CD4-positive, CD25-positive, alpha-beta regulatory T cell (primary cell): ENCODE results near the gene AFF3. TPM values are rescaled to one million over a fixed set of nuclear protein-coding genes. Genes with fewer than 3 reads are reported as not detected.

Source experiments
- ATAC-seq, 2 donors: fragments of 150-1000 bp; cut with Tn5 transposase; one replicate each; pipeline ENCODE4 v1.10.0; 2021; ENCODE audit warnings: low read depth in 2 of 2, moderate number of reproducible peaks in 2 of 2, moderate library complexity in 1 of 2
- DNase-seq, 3 donors: peaks; one replicate each; pipeline versions ENCODE4 v3.0.0 to v3.0.0-alpha.2; 2012 to 2022; ENCODE audit warnings: mixed read lengths in 1 of 3
- H3K27ac ChIP-seq: one replicate; pipeline ENCODE4 v1.7.0; 2013; ENCODE audit warnings: mild to moderate bottlenecking, low read length; ENCODE audit not compliant: insufficient read depth, poor library complexity, severe bottlenecking
- H3K27me3 ChIP-seq: one replicate; pipeline ENCODE4 v1.7.0; 2013; ENCODE audit warnings: low read length; ENCODE audit not compliant: control insufficient read depth, insufficient read depth
- H3K36me3 ChIP-seq: one replicate; pipeline ENCODE4 v1.7.0; 2013; ENCODE audit warnings: mild to moderate bottlenecking, low read length, moderate library complexity; ENCODE audit not compliant: control insufficient read depth, insufficient read depth
- H3K4me1 ChIP-seq: 2 replicates; pipeline ENCODE4 v1.7.0; 2013; ENCODE audit warnings: mild to moderate bottlenecking, low read length; ENCODE audit not compliant: insufficient read depth, control insufficient read depth, poor library complexity, severe bottlenecking
- H3K4me3 ChIP-seq: one replicate; pipeline ENCODE4 v1.7.0; 2013; ENCODE audit warnings: low read depth, mild to moderate bottlenecking, low read length, moderate library complexity
- H3K9me3 ChIP-seq, 2 experiments: 1 replicate in 1 of 2; 2 replicates in 1 of 2; pipeline ENCODE4 v1.7.0; 2013; ENCODE audit warnings: low read length in 2 of 2, mild to moderate bottlenecking in 1 of 2, moderate library complexity in 1 of 2; ENCODE audit not compliant: control insufficient read depth in 2 of 2
- H3K27ac Mint-ChIP-seq, 3 donors: one replicate each; pipeline ENCODE4 v1.8.0; 2020 to 2022; ENCODE audit warnings: mild to moderate bottlenecking in 3 of 3, mixed read lengths in 3 of 3, moderate library complexity in 2 of 3
- H3K27me3 Mint-ChIP-seq: one replicate; pipeline ENCODE4 v1.8.0; 2022; ENCODE audit warnings: mild to moderate bottlenecking, mixed read lengths
- H3K36me3 Mint-ChIP-seq: one replicate; pipeline ENCODE4 v1.8.0; 2020; ENCODE audit warnings: mixed read lengths
- H3K4me1 Mint-ChIP-seq, 4 donors: one replicate each; pipeline ENCODE4 v1.8.0; 2020 to 2022; ENCODE audit warnings: mixed read lengths in 4 of 4, mild to moderate bottlenecking in 1 of 4
- H3K4me3 Mint-ChIP-seq, 4 donors: one replicate each; pipeline ENCODE4 v1.8.0; 2020 to 2022; ENCODE audit warnings: mild to moderate bottlenecking in 4 of 4, mixed read lengths in 4 of 4, moderate library complexity in 3 of 4
- H3K9me3 Mint-ChIP-seq, 7 donors: one replicate each; pipeline ENCODE4 v1.8.0; 2020 to 2022; ENCODE audit warnings: mixed read lengths in 7 of 7, mild to moderate bottlenecking in 3 of 7, moderate library complexity in 2 of 7
- polyA plus RNA-seq, 4 donors: library from polyadenylated mRNA; unstranded; fragments of 300-500 nt; fragmentation: Illumina TruSeq; gene quantifications; one replicate each; pipeline ENCODE4 v1.2.3, GENCODE V29; 2021
- total RNA-seq: library from RNA; stranded (reverse); gene quantifications from one replicate; pipeline ENCODE4 v1.2.3, GENCODE V29; 2022

Gene AFF3
- total and polyA plus RNA-seq, 5 donors from 2014 or later, result 0.82 to 10.1 (median 4.2) TPM

DNA sequence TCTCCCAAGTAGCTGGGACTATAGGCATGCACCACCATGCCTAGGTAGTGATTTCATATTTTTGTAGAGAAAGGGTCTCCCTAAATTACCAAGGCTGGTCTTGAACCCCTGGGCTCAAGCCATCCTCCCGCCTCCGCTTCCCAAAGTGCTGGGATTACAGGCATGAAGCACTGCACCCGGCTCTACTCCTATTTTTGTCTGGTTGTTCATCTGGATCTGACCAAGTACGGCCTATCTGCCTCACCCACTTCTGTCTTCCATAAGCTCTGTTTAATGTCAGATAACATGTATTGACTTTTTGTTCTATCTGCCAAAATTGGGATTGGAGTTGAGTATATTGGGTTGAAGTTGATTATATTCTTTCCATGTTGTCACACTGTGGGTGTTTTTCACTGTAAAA, 198.4 kb downstream of the AFF3 start:
- Histone ChIP-seq H3K27me3 (no peaks in the 10 kb centered on the region), H3K4me1 (no peaks in the 10 kb centered on the region), H3K27ac (no peak overlapping the region), H3K4me3 (no peak overlapping the region), H3K9me3 (no peaks in the 10 kb centered on the region), H3K36me3 (peaks cover 2% of the 10 kb centered on the region)
- Mint-ChIP-seq H3K4me1 (peaks cover 0 to 5% (median 2%) of the 10 kb centered on the region in 4 donors), H3K9me3 (peaks cover 0 to 2% (median 0%) of the 10 kb centered on the region in 7 donors), H3K27me3 (peaks cover 15% of the 10 kb centered on the region), H3K27ac (no peak overlapping the region), H3K4me3 (no peak overlapping the region), H3K36me3 (peaks cover 15% of the 10 kb centered on the region)
- ATAC-seq (no peak), DNase-seq (no peak)

DNA sequence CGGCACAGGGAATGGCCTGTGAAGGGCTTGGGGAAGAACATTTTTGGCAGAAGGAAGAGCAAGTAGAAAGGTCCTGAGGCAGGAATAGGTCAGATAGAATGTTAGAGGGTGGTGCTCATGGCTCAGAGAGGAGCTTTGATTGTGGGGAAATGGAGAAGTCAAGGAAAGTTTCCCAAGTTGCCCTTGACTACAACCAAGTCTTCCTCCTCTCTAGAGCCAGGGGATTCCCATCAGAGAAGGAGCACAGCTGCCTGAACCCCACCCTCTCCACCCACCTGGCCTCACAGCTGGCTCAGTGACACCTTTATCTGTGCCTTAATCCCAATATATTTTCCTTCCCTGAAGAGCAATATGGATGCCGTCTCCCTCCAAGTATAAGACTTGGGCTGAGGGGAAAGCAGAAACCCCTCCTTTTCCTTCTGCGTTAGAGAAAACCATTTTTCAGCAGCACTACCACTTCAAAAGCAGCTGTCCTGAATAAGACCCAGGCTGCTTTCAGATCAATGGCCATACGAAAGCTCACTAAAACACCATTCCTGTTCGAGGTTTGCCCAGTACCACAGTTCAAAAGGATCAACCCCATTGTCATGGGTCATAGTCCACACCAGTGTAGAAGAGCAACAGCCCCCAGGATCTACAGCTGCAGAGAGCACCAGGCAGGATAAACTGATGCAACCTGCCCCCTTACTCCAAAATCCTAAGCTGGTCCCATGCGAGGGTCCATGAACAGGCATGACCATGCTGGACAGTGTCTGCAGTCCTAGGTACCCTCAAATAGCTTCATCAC, 199.6 kb downstream of the AFF3 start:
- H3K4me3 Mint-ChIP-seq, result no peak overlapping the region
- Histone ChIP-seq H3K27me3 (no peaks in the 10 kb centered on the region), H3K4me3 (no peak overlapping the region), H3K4me1 (no peaks in the 10 kb centered on the region), H3K9me3 (no peaks in the 10 kb centered on the region), H3K36me3 (peaks cover under 1% of the 10 kb centered on the region), H3K27ac (no peak overlapping the region)
- ATAC-seq (no peak), DNase-seq (no peak)
- H3K4me1 Mint-ChIP-seq, result peaks cover 0 to 5% (median 2%) of the 10 kb centered on the region in 4 donors
- H3K9me3 Mint-ChIP-seq, result peaks cover 0 to 2% (median 0%) of the 10 kb centered on the region in 7 donors
- H3K27ac Mint-ChIP-seq, result no peak overlapping the region
- H3K36me3 Mint-ChIP-seq, result peaks cover 8% of the 10 kb centered on the region
- H3K27me3 Mint-ChIP-seq, result peaks cover 13% of the 10 kb centered on the region

DNA sequence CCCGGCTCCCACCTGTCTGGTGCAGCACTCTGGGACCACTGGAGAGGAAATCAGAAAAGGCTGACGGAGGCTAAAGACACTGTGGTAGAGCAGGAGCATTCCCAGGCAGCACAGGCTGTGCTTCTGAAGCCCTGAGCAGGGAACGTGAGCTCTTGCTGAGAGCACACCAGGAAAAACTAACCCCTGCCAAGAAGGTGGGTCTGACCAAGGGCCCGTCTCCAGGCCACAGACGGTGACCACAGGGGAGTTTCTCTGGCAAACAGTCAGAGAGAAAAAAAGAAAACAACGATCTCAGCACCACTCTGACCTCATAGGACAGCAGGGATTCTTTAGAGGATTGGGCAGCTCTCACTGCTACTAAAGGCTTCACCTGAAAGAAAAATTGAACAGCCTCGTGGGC, 201.4 kb downstream of the AFF3 start:
- H3K4me3 ChIP-seq, result no peak overlapping the region
- Mint-ChIP-seq H3K27me3 (peaks cover 11% of the 10 kb centered on the region), H3K4me1 (peaks cover 0 to 5% (median 0%) of the 10 kb centered on the region in 4 donors), H3K36me3 (peaks cover 8% of the 10 kb centered on the region), H3K27ac (no peak overlapping the region), H3K9me3 (no peaks in the 10 kb centered on the region), H3K4me3 (no peak overlapping the region)
- no peak for DNase-seq
- ATAC-seq, result no peak
- H3K4me1 ChIP-seq, result no peaks in the 10 kb centered on the region
- no peaks in the 10 kb centered on the region for H3K9me3 ChIP-seq
- H3K36me3 ChIP-seq, result no peaks in the 10 kb centered on the region
- H3K27me3 ChIP-seq, result no peaks in the 10 kb centered on the region
- no peak overlapping the region for H3K27ac ChIP-seq

DNA sequence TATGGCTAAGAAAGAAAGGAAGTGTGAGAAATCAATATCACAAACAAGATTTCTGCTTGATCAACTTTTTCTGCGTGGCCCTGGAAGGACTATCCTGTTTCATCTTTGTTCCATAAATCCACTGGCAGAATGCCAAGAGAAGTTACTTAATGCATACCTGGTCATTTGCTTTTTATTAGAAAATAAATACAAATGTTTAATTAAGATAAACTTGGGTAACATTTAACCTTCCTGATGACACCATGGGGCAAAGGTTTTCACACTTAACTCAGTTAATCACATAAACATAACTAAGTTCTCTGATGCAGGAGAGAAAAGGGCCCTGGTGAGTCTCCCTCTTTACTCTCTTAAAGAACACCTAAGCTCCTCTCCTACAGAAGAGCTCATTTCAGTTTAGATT, 203.3 kb downstream of the AFF3 start:
- H3K4me3 Mint-ChIP-seq, result no peak overlapping the region
- H3K36me3 ChIP-seq, result peaks cover 3% of the 10 kb centered on the region
- no peak overlapping the region for H3K4me3 ChIP-seq
- H3K9me3 ChIP-seq, result no peaks in the 10 kb centered on the region
- ATAC-seq (no peak), DNase-seq (no peak)
- H3K4me1 Mint-ChIP-seq, result peaks cover 0 to 2% (median 0%) of the 10 kb centered on the region in 4 donors
- H3K9me3 Mint-ChIP-seq, result no peaks in the 10 kb centered on the region
- H3K36me3 Mint-ChIP-seq, result peaks cover 23% of the 10 kb centered on the region
- H3K27me3 Mint-ChIP-seq, result peaks cover 11% of the 10 kb centered on the region
- H3K27me3 ChIP-seq, result no peaks in the 10 kb centered on the region
- no peaks in the 10 kb centered on the region for H3K4me1 ChIP-seq
- no peak overlapping the region for H3K27ac ChIP-seq
- H3K27ac Mint-ChIP-seq, result no peak overlapping the region

DNA sequence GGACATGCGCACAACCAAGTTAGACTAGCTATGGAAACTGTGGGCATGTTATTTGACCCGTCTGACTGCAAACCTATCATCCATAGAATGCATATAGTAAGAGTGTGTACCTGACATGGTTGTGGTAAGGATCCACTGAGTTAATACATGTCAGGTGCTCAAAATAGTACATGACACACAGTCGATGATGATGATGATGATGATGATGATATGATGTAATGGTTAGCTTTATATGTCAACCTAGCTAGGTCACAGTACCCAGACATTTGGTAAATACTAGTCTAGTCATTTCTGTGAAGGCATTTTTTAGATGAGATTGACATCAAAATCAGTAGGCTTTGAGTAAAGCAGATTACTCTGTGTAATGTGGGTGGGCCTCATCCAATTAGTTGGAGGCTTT, 204.1 kb downstream of the AFF3 start:
- DNase-seq (no peak), ATAC-seq (no peak)
- Histone ChIP-seq H3K4me1 (no peaks in the 10 kb centered on the region), H3K27me3 (no peaks in the 10 kb centered on the region), H3K4me3 (no peak overlapping the region), H3K9me3 (no peaks in the 10 kb centered on the region), H3K27ac (no peak overlapping the region), H3K36me3 (peaks cover 3% of the 10 kb centered on the region)
- peaks cover 0 to 3% (median 0%) of the 10 kb centered on the region in 7 donors for H3K9me3 Mint-ChIP-seq
- no peaks in the 10 kb centered on the region for H3K4me1 Mint-ChIP-seq
- no peak overlapping the region for H3K27ac Mint-ChIP-seq
- H3K36me3 Mint-ChIP-seq, result peaks cover 30% of the 10 kb centered on the region
- H3K4me3 Mint-ChIP-seq, result no peak overlapping the region
- peaks cover 6% of the 10 kb centered on the region for H3K27me3 Mint-ChIP-seq

DNA sequence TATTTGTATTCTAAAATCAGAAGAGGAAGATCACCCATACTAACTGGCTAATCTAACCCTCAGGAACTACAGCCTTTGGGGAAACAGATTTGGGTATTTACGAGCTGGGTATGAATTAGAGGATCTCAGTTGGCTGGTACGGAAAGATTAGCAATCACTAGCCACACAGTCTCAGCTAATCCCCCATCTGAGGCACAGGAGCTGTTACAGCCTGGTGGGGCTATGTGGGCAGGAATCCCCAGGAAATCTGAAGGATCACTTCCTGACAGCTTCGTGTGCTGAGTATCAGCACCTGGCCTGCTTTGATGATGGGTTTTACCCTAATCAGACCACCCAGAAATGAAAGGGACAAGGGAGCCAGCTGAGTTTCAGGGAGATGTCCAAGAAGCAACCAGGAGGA, 206.3 kb downstream of the AFF3 start:
- no peak overlapping the region for H3K4me3 Mint-ChIP-seq
- Histone ChIP-seq H3K36me3 (peaks cover 3% of the 10 kb centered on the region), H3K9me3 (no peaks in the 10 kb centered on the region), H3K4me3 (no peak overlapping the region), H3K4me1 (no peaks in the 10 kb centered on the region), H3K27me3 (no peaks in the 10 kb centered on the region), H3K27ac (no peak overlapping the region)
- H3K27me3 Mint-ChIP-seq, result no peaks in the 10 kb centered on the region
- ATAC-seq, result no peak
- peaks cover 33% of the 10 kb centered on the region for H3K36me3 Mint-ChIP-seq
- no peak for DNase-seq
- peaks cover 0 to 3% (median 0%) of the 10 kb centered on the region in 7 donors for H3K9me3 Mint-ChIP-seq
- H3K4me1 Mint-ChIP-seq, result no peaks in the 10 kb centered on the region
- H3K27ac Mint-ChIP-seq, result no peak overlapping the region

DNA sequence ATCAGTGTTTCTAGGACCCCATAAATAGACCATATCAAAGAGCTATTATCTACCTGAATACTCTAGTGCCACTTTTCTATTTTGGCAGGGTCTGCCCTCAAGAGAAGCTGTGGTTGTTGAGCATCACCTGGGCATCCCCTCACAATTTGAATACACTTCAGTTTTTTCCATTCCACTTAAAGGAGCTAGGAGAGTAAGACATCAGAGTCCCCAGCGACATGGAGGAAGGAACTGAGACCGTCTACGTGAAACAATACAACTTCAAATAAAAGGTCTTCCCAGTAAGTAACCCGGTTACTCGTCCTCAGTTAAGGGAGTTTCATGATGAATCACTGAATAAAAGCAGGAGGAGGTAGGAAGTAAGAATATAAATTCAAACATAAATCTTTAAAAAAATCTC, 206.7 kb downstream of the AFF3 start:
- Mint-ChIP-seq H3K4me1 (no peaks in the 10 kb centered on the region), H3K36me3 (peaks cover 33% of the 10 kb centered on the region), H3K27ac (no peak overlapping the region), H3K9me3 (peaks cover 0 to 3% (median 0%) of the 10 kb centered on the region in 7 donors), H3K27me3 (no peaks in the 10 kb centered on the region), H3K4me3 (no peak overlapping the region)
- Histone ChIP-seq H3K4me3 (no peak overlapping the region), H3K27ac (no peak overlapping the region), H3K4me1 (no peaks in the 10 kb centered on the region), H3K9me3 (no peaks in the 10 kb centered on the region), H3K27me3 (no peaks in the 10 kb centered on the region), H3K36me3 (peaks cover 3% of the 10 kb centered on the region)
- DNase-seq (no peak), ATAC-seq (no peak)
